Kidney epithelial cell (primary cell): ENCODE results near the gene LPCAT4. TPM values are rescaled to one million over a fixed set of nuclear protein-coding genes. Genes with fewer than 3 reads are reported as not detected.

Experiments used
- DNase-seq: peaks from one replicate; pipeline ENCODE4 v3.0.0-alpha.2; 2010; ENCODE audit warnings: low read depth
- H3K27me3 ChIP-seq: 2 replicates; pipeline ENCODE4 v1.6.0; 2011; ENCODE audit warnings: low read length; ENCODE audit not compliant: control insufficient read depth, insufficient read depth
- H3K36me3 ChIP-seq: 2 replicates; pipeline ENCODE4 v1.5.1; 2011; ENCODE audit warnings: low read length; ENCODE audit not compliant: control insufficient read depth, insufficient read depth
- H3K4me3 ChIP-seq: 2 replicates; pipeline ENCODE4 v1.5.1; 2011; ENCODE audit warnings: low read depth, mild to moderate bottlenecking, control low read depth, low read length
- total RNA-seq: library from RNA; depleted of rRNA; stranded (reverse); fragments of >200 nt; gene quantifications from 2 replicates; pipeline ENCODE4 v1.2.3, GENCODE V29; 2015
- TF ChIP-seq, protein P1 (sequence below): IDR thresholded peaks from 2 replicates; pipeline ENCODE4 v1.5.1; 2011; ENCODE audit warnings: mild to moderate bottlenecking, moderate library complexity, low read length, control low read depth, inconsistent platforms; ENCODE audit not compliant: insufficient read depth, poor library complexity, severe bottlenecking

The LPCAT4 gene
- total RNA-seq, 1 donor from 2014 or later, result 21.1 TPM

DNA sequence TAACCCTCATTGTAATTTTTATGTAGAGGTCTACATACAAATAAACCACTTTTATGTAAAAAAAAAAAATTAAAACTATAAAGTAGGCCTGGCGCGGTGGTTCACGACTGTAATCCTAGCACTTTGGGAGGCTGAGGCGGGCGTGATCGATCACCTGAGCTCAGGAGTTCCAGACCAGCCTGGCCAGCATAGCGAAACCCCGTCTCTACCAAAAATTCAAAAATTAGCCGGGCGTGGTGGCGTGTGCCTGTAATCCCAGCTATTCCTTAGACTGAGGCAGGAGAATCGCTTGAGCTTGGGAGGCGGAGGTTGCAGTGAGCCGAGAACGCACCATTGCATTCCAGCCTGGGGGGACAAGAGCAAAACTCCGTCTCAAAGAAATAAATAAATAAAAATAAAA is 28.6 kb downstream of the LPCAT4 start:
- DNase-seq, result no peak
- no peaks in the 10 kb centered on the region for H3K36me3 ChIP-seq
- TF ChIP-seq, protein P1, sequence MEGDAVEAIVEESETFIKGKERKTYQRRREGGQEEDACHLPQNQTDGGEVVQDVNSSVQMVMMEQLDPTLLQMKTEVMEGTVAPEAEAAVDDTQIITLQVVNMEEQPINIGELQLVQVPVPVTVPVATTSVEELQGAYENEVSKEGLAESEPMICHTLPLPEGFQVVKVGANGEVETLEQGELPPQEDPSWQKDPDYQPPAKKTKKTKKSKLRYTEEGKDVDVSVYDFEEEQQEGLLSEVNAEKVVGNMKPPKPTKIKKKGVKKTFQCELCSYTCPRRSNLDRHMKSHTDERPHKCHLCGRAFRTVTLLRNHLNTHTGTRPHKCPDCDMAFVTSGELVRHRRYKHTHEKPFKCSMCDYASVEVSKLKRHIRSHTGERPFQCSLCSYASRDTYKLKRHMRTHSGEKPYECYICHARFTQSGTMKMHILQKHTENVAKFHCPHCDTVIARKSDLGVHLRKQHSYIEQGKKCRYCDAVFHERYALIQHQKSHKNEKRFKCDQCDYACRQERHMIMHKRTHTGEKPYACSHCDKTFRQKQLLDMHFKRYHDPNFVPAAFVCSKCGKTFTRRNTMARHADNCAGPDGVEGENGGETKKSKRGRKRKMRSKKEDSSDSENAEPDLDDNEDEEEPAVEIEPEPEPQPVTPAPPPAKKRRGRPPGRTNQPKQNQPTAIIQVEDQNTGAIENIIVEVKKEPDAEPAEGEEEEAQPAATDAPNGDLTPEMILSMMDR, result no peak

DNA sequence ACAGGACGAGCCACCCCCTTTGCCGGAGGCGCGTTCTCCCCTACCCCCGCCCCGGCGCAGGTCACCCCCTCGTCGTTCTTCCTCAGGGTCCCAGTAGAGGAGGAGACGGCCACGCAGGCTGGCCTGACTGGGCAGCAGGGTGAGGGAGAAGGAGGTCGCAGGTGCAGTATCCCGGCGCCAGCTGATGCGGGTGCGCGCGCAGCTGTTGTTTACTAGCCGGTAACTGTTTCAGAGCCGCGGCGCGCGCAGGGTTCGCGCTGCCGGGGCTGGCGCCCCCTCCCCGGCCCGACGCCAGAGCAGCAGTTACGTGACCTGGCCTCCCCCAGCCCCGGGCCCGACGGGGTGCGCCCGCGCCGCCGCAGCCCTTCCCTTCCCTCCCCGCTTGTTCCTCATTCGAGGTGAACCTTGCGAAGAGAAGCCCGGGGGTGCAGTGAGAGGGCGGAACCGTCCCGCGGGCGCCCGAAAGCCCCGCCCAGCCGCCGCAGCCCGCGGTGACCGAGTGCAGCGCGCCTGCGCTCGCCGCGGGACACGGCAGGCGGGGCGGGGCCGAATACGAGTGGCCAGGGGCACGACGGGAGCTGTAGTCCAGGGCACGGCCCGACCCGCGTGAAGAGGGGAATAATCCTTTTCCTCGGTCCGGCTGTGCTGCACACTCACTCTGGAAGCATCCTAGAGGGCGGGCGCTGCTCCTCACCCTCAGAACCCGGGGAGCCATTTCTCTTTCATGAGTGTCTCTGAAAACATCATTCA is 29.3 kb downstream of the LPCAT4 start, which contains the start of gene SLC12A6:
Gene SLC12A6, minus strand, starts transcription at position 225 of the 750 bp plus-strand sequence. CDS start 1,101 bp downstream, outside the sequence.
- H3K4me3 ChIP-seq, result peak within 1 kb of the TSS; percentile 99
- TF ChIP-seq, protein P1, result no peak
- no peaks in the 10 kb centered on the region for H3K36me3 ChIP-seq
- DNase-seq, result peak; percentile 75
- no peaks in the 10 kb centered on the region for H3K27me3 ChIP-seq

More for the DNA sequence above, 28.6 kb downstream of the LPCAT4 start:
- Histone ChIP-seq H3K4me3 (peak overlapping the region; percentile 99), H3K27me3 (no peaks in the 10 kb centered on the region)

DNA sequence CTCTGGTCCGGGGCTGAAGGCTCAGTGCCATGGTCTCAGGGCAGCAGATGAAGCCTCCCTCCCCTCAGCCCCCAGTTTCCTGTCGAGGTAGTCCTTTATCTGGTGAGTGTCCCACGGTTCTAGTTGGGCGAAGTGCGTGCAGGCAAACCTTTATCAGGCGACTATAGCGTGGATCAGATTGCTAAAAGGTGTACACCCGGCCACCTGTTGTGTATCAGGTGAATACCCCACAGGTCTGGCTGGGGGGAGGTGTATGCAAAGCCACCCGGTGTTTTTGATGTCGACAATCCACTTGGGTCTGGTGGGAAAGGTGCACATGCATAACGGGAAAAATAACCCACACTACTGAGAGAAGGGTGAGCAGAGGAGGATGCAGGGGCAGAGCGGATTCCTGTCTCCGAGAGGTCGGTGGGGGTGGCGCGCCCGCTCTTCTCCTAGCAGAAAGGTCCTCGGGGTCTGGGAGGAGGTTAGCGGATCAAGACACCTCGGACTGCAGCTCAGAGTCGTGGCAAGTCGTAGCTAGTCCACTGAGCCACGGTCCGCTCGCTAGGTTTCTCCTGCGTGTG is 29.9 kb downstream of the LPCAT4 start:
- no peaks in the 10 kb centered on the region for H3K36me3 ChIP-seq
- peak overlapping the region; percentile 99 for H3K4me3 ChIP-seq
- TF ChIP-seq, protein P1, result no peak
- no peak for DNase-seq
- no peaks in the 10 kb centered on the region for H3K27me3 ChIP-seq

GRCh38 chr15:34336231-34336990 is 30.6 kb downstream of the LPCAT4 start:
- Histone ChIP-seq H3K27me3 (no peaks in the 10 kb centered on the region), H3K4me3 (peak overlapping the region; percentile 99), H3K36me3 (no peaks in the 10 kb centered on the region)
- DNase-seq, result no peak
- TF ChIP-seq, protein P1, result no peak

DNA sequence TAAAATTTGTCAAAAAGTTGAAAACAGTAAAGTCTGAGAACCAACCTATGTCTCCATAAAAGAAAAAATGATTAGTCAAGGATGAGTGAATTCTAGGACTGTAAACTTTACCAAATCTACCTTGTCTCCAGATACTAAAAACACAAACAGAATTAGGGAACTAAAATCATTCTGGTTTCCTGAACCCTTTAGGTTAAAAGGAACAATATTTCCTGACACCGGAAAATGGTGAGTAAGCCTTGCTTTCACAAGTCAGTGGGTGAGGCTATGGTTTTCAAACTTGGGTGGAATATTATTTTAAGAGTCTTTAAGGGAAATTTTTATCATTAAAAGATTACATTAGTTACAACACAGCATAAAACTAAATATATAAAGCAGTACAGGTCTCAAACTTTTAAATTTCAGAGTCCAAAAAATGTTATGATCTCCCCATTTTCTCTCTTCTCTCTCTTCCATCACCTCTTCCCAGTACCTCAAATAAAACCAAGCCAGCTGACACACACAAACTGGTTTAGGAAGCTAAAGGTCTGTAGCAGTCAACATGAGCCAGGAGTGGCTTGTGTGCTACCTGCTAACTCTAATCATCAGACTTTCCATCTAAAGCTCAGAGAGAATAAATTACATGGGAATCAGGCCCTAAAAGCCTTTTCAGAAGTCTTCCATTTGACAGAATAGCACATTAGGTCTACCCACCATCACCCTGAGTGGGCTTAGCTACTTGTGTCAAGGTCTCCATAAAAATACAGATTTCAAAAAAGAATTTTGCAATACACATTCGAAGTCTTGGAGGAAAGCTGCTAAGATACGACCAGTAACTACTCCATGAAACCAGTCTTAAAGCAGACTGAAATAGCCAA is 31.6 kb downstream of the LPCAT4 start:
- H3K36me3 ChIP-seq, result no peaks in the 10 kb centered on the region
- no peak overlapping the region for H3K4me3 ChIP-seq
- DNase-seq, result no peak
- TF ChIP-seq, protein P1, result no peak
- no peaks in the 10 kb centered on the region for H3K27me3 ChIP-seq
